Measurements from ENCODE around the gene TAF3.
A peak's percentile ranks its signal among the peaks of the same experiment; 100 is the strongest.

Gene TAF3

GRCh38 chr10:7941576-7941975 is 123.3 kb downstream of the TAF3 start:
- no peak overlapping the region for H3K9ac ChIP-seq (ENCODE audit: low read length)
- no peaks in the 10 kb centered on the region for H3K4me1 ChIP-seq (ENCODE audit: control insufficient read depth, insufficient read depth, low read length)
- no peaks in the 10 kb centered on the region for H3K27me3 ChIP-seq (replicated peaks; ENCODE audit: control insufficient read depth, insufficient read depth, low read length)
- no peak overlapping the region for H3K4me3 ChIP-seq (ENCODE audit: low read length)
- no peaks in the 10 kb centered on the region for H3K36me3 ChIP-seq (ENCODE audit: control insufficient read depth, insufficient read depth, low read length, severe bottlenecking)
- peaks cover 7% of the 10 kb centered on the region for H3K9me3 ChIP-seq (ENCODE audit: control insufficient read depth, low read length)
- no peak for DNase-seq (ENCODE audit: low read depth)

GRCh38 chr10:7942316-7942715 is 124.0 kb downstream of the TAF3 start:
- peaks cover 7% of the 10 kb centered on the region for H3K9me3 ChIP-seq (ENCODE audit: control insufficient read depth, low read length)
- no peaks in the 10 kb centered on the region for H3K36me3 ChIP-seq (ENCODE audit: control insufficient read depth, insufficient read depth, low read length, severe bottlenecking)
- H3K9ac ChIP-seq (ENCODE audit: low read length) = no peak overlapping the region
- no peaks in the 10 kb centered on the region for H3K4me1 ChIP-seq (ENCODE audit: control insufficient read depth, insufficient read depth, low read length)
- H3K27me3 ChIP-seq (replicated peaks; ENCODE audit: control insufficient read depth, insufficient read depth, low read length) = no peaks in the 10 kb centered on the region
- no peak for DNase-seq (ENCODE audit: low read depth)
- H3K4me3 ChIP-seq (ENCODE audit: low read length) = no peak overlapping the region

- DNase-seq (ENCODE audit: low read depth) = no peak
- no peak overlapping the region for H3K4me3 ChIP-seq (ENCODE audit: low read length)
- no peak overlapping the region for H3K9ac ChIP-seq (ENCODE audit: low read length)
- peaks cover 7% of the 10 kb centered on the region for H3K9me3 ChIP-seq (ENCODE audit: control insufficient read depth, low read length)
- no peaks in the 10 kb centered on the region for H3K27me3 ChIP-seq (replicated peaks; ENCODE audit: control insufficient read depth, insufficient read depth, low read length)
- H3K4me1 ChIP-seq (ENCODE audit: control insufficient read depth, insufficient read depth, low read length) = no peaks in the 10 kb centered on the region
- no peaks in the 10 kb centered on the region for H3K36me3 ChIP-seq (ENCODE audit: control insufficient read depth, insufficient read depth, low read length, severe bottlenecking)
Observed at GRCh38 chr10:7942859-7943258, 124.6 kb downstream of the TAF3 start.

GRCh38 chr10:7944215-7944480 is 125.8 kb downstream of the TAF3 start:
- no peak for DNase-seq (ENCODE audit: low read depth)
- Histone ChIP-seq H3K27me3 (replicated peaks; ENCODE audit: control insufficient read depth, insufficient read depth, low read length) (no peaks in the 10 kb centered on the region), H3K36me3 (ENCODE audit: control insufficient read depth, insufficient read depth, low read length, severe bottlenecking) (no peaks in the 10 kb centered on the region), H3K4me1 (ENCODE audit: control insufficient read depth, insufficient read depth, low read length) (no peaks in the 10 kb centered on the region), H3K4me3 (ENCODE audit: low read length) (no peak overlapping the region), H3K9me3 (ENCODE audit: control insufficient read depth, low read length) (peaks cover 7% of the 10 kb centered on the region), H3K9ac (ENCODE audit: low read length) (no peak overlapping the region)

GRCh38 chr10:7944537-7944936 is 126.2 kb downstream of the TAF3 start:
- no peaks in the 10 kb centered on the region for H3K27me3 ChIP-seq (replicated peaks; ENCODE audit: control insufficient read depth, insufficient read depth, low read length)
- H3K36me3 ChIP-seq (ENCODE audit: control insufficient read depth, insufficient read depth, low read length, severe bottlenecking) = no peaks in the 10 kb centered on the region
- peaks cover 5% of the 10 kb centered on the region for H3K9me3 ChIP-seq (ENCODE audit: control insufficient read depth, low read length)
- DNase-seq (ENCODE audit: low read depth) = no peak
- H3K9ac ChIP-seq (ENCODE audit: low read length) = no peak overlapping the region
- H3K4me1 ChIP-seq (ENCODE audit: control insufficient read depth, insufficient read depth, low read length) = no peaks in the 10 kb centered on the region
- no peak overlapping the region for H3K4me3 ChIP-seq (ENCODE audit: low read length)

- H3K4me3 ChIP-seq (ENCODE audit: low read length) = no peak overlapping the region
- H3K9ac ChIP-seq (ENCODE audit: low read length) = no peak overlapping the region
- no peaks in the 10 kb centered on the region for H3K4me1 ChIP-seq (ENCODE audit: control insufficient read depth, insufficient read depth, low read length)
- H3K9me3 ChIP-seq (ENCODE audit: control insufficient read depth, low read length) = peaks cover under 1% of the 10 kb centered on the region
- H3K27me3 ChIP-seq (replicated peaks; ENCODE audit: control insufficient read depth, insufficient read depth, low read length) = no peaks in the 10 kb centered on the region
- no peaks in the 10 kb centered on the region for H3K36me3 ChIP-seq (ENCODE audit: control insufficient read depth, insufficient read depth, low read length, severe bottlenecking)
- DNase-seq (ENCODE audit: low read depth) = no peak
Observed at GRCh38 chr10:7945034-7945433, 126.7 kb downstream of the TAF3 start.

- no peaks in the 10 kb centered on the region for H3K36me3 ChIP-seq (ENCODE audit: control insufficient read depth, insufficient read depth, low read length, severe bottlenecking)
- H3K9me3 ChIP-seq (ENCODE audit: control insufficient read depth, low read length) = no peaks in the 10 kb centered on the region
- no peaks in the 10 kb centered on the region for H3K27me3 ChIP-seq (replicated peaks; ENCODE audit: control insufficient read depth, insufficient read depth, low read length)
- H3K9ac ChIP-seq (ENCODE audit: low read length) = no peak overlapping the region
- H3K4me1 ChIP-seq (ENCODE audit: control insufficient read depth, insufficient read depth, low read length) = no peaks in the 10 kb centered on the region
- DNase-seq (ENCODE audit: low read depth) = peak; percentile 11
- H3K4me3 ChIP-seq (ENCODE audit: low read length) = no peak overlapping the region
Observed at GRCh38 chr10:7945469-7946187, 127.3 kb downstream of the TAF3 start.

GRCh38 chr10:7948371-7949000 is 130.2 kb downstream of the TAF3 start:
- peak; percentile 28 for DNase-seq (ENCODE audit: low read depth)

GRCh38 chr10:7950981-7951847 is 132.9 kb downstream of the TAF3 start:
- DNase-seq (ENCODE audit: low read depth) = peak; percentile 53
- H3K4me3 ChIP-seq (ENCODE audit: low read length) = no peak overlapping the region

More at GRCh38 chr10:7948371-7949000, 130.2 kb downstream of the TAF3 start:
- Histone ChIP-seq H3K9me3 (ENCODE audit: control insufficient read depth, low read length) (no peaks in the 10 kb centered on the region), H3K9ac (ENCODE audit: low read length) (no peak overlapping the region), H3K27me3 (replicated peaks; ENCODE audit: control insufficient read depth, insufficient read depth, low read length) (no peaks in the 10 kb centered on the region), H3K4me1 (ENCODE audit: control insufficient read depth, insufficient read depth, low read length) (peaks cover 3% of the 10 kb centered on the region), H3K4me3 (ENCODE audit: low read length) (no peak overlapping the region), H3K36me3 (ENCODE audit: control insufficient read depth, insufficient read depth, low read length, severe bottlenecking) (no peaks in the 10 kb centered on the region)

GRCh38 chr10:7952266-7952665 is 134.0 kb downstream of the TAF3 start:
- DNase-seq (ENCODE audit: low read depth) = no peak

More at GRCh38 chr10:7950981-7951847, 132.9 kb downstream of the TAF3 start:
- no peaks in the 10 kb centered on the region for H3K9me3 ChIP-seq (ENCODE audit: control insufficient read depth, low read length)
- no peaks in the 10 kb centered on the region for H3K27me3 ChIP-seq (replicated peaks; ENCODE audit: control insufficient read depth, insufficient read depth, low read length)
- H3K9ac ChIP-seq (ENCODE audit: low read length) = no peak overlapping the region
- peaks cover 15% of the 10 kb centered on the region for H3K4me1 ChIP-seq (ENCODE audit: control insufficient read depth, insufficient read depth, low read length)
- no peaks in the 10 kb centered on the region for H3K36me3 ChIP-seq (ENCODE audit: control insufficient read depth, insufficient read depth, low read length, severe bottlenecking)

GRCh38 chr10:7953447-7953846 is 135.1 kb downstream of the TAF3 start:
- Histone ChIP-seq H3K36me3 (ENCODE audit: control insufficient read depth, insufficient read depth, low read length, severe bottlenecking) (no peaks in the 10 kb centered on the region), H3K9me3 (ENCODE audit: control insufficient read depth, low read length) (no peaks in the 10 kb centered on the region), H3K9ac (ENCODE audit: low read length) (no peak overlapping the region), H3K27me3 (replicated peaks; ENCODE audit: control insufficient read depth, insufficient read depth, low read length) (no peaks in the 10 kb centered on the region), H3K4me3 (ENCODE audit: low read length) (no peak overlapping the region), H3K4me1 (ENCODE audit: control insufficient read depth, insufficient read depth, low read length) (peaks cover 25% of the 10 kb centered on the region)
- DNase-seq (ENCODE audit: low read depth) = no peak

More at GRCh38 chr10:7952266-7952665, 134.0 kb downstream of the TAF3 start:
- Histone ChIP-seq H3K27me3 (replicated peaks; ENCODE audit: control insufficient read depth, insufficient read depth, low read length) (no peaks in the 10 kb centered on the region), H3K9me3 (ENCODE audit: control insufficient read depth, low read length) (no peaks in the 10 kb centered on the region), H3K4me3 (ENCODE audit: low read length) (no peak overlapping the region), H3K9ac (ENCODE audit: low read length) (no peak overlapping the region), H3K4me1 (ENCODE audit: control insufficient read depth, insufficient read depth, low read length) (peaks cover 25% of the 10 kb centered on the region), H3K36me3 (ENCODE audit: control insufficient read depth, insufficient read depth, low read length, severe bottlenecking) (no peaks in the 10 kb centered on the region)
